ENCODE results near the gene RFNG.
A peak's percentile ranks its signal among the peaks of the same experiment; 100 is the strongest.

Gene RFNG

DNA sequence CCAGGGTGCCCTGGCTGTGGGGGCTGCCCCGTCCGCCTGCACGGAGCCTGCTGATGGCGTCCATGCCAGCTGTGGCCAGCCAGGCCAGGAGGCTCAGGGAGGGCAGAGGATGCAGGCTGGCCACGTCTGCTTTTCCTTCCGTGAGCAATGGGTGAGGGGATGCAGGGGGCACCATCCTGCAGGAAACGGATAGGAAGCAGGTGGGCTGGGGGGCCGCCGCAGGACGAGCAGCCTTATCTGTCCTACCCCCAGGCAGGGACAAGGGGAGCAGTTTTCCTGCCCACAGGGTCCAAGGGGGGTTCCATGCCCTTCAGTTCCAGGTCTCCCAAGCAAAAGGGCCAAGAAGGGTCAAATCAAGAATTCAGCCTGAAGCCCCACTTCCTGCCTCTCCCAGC is 7.2 kb upstream of the RFNG start:
- Histone ChIP-seq H3K9me3 (ENCODE audit: insufficient read depth, low read length) (no peaks in the 10 kb centered on the region), H3K9ac (ENCODE audit: insufficient read length, low read depth) (no peak overlapping the region), H3K36me3 (ENCODE audit: insufficient read depth, insufficient read length, low read length) (peaks cover 99% of the 10 kb centered on the region), H3K4me3 (ENCODE audit: insufficient read length, low read depth) (no peak overlapping the region), H3K4me1 (ENCODE audit: insufficient read depth, insufficient read length) (peaks cover 11% of the 10 kb centered on the region), H3K27me3 (ENCODE audit: insufficient read depth, insufficient read length) (no peaks in the 10 kb centered on the region)
- TF ChIP-seq YY1 (IDR thresholded peaks at IDR 0.05; ENCODE audit: insufficient read depth, insufficient read length), result no peak
- TF ChIP-seq ZNF274 (IDR thresholded peaks at IDR 0.05; ENCODE audit: low read depth, low read length), result no peak
- TF ChIP-seq SUZ12 (IDR thresholded peaks at IDR 0.05; ENCODE audit: extremely low read depth, insufficient read depth, insufficient read length), result no peak
- DNase-seq (ENCODE audit: low read depth, low spot score), result no peak

GRCh38 chr17:82058230-82058854 is 6.7 kb upstream of the RFNG start:
- no peak overlapping the region for H3K4me3 ChIP-seq (ENCODE audit: insufficient read length, low read depth)
- H3K4me1 ChIP-seq (ENCODE audit: insufficient read depth, insufficient read length), result peaks cover 14% of the 10 kb centered on the region
- TF ChIP-seq YY1 (IDR thresholded peaks at IDR 0.05; ENCODE audit: insufficient read depth, insufficient read length) (no peak), ZNF274 (IDR thresholded peaks at IDR 0.05; ENCODE audit: low read depth, low read length) (no peak), SUZ12 (IDR thresholded peaks at IDR 0.05; ENCODE audit: extremely low read depth, insufficient read depth, insufficient read length) (no peak)
- no peaks in the 10 kb centered on the region for H3K27me3 ChIP-seq (ENCODE audit: insufficient read depth, insufficient read length)
- no peaks in the 10 kb centered on the region for H3K9me3 ChIP-seq (ENCODE audit: insufficient read depth, low read length)
- no peak for DNase-seq (ENCODE audit: low read depth, low spot score)
- peaks cover 99% of the 10 kb centered on the region for H3K36me3 ChIP-seq (ENCODE audit: insufficient read depth, insufficient read length, low read length)
- peak overlapping the region; percentile 56 for H3K9ac ChIP-seq (ENCODE audit: insufficient read length, low read depth)

- no peak for TF ChIP-seq YY1 (IDR thresholded peaks at IDR 0.05; ENCODE audit: insufficient read depth, insufficient read length)
- TF ChIP-seq SUZ12 (IDR thresholded peaks at IDR 0.05; ENCODE audit: extremely low read depth, insufficient read depth, insufficient read length), result no peak
- no peak for DNase-seq (ENCODE audit: low read depth, low spot score)
- Histone ChIP-seq H3K4me1 (ENCODE audit: insufficient read depth, insufficient read length) (peaks cover 18% of the 10 kb centered on the region), H3K9ac (ENCODE audit: insufficient read length, low read depth) (peak overlapping the region; percentile 13), H3K9me3 (ENCODE audit: insufficient read depth, low read length) (no peaks in the 10 kb centered on the region), H3K36me3 (ENCODE audit: insufficient read depth, insufficient read length, low read length) (peaks cover 90% of the 10 kb centered on the region), H3K4me3 (ENCODE audit: insufficient read length, low read depth) (no peak overlapping the region), H3K27me3 (ENCODE audit: insufficient read depth, insufficient read length) (no peaks in the 10 kb centered on the region)
These were observed 5.4 kb upstream of the RFNG start for GRCh38 chr17:82056729-82057621.

- no peak for DNase-seq (ENCODE audit: low read depth, low spot score)
- Histone ChIP-seq H3K4me3 (ENCODE audit: insufficient read length, low read depth) (no peak overlapping the region), H3K36me3 (ENCODE audit: insufficient read depth, insufficient read length, low read length) (peaks cover 82% of the 10 kb centered on the region), H3K27me3 (ENCODE audit: insufficient read depth, insufficient read length) (no peaks in the 10 kb centered on the region), H3K9me3 (ENCODE audit: insufficient read depth, low read length) (no peaks in the 10 kb centered on the region), H3K4me1 (ENCODE audit: insufficient read depth, insufficient read length) (peaks cover 18% of the 10 kb centered on the region), H3K9ac (ENCODE audit: insufficient read length, low read depth) (peak overlapping the region; percentile 50)
- TF ChIP-seq SUZ12 (IDR thresholded peaks at IDR 0.05; ENCODE audit: extremely low read depth, insufficient read depth, insufficient read length) (no peak), ZNF274 (IDR thresholded peaks at IDR 0.05; ENCODE audit: low read depth, low read length) (no peak), YY1 (IDR thresholded peaks at IDR 0.05; ENCODE audit: insufficient read depth, insufficient read length) (no peak)
These were observed 4.5 kb upstream of the RFNG start for GRCh38 chr17:82055965-82056728.

GRCh38 chr17:82055023-82055964 is 3.7 kb upstream of the RFNG start:
- peaks cover 76% of the 10 kb centered on the region for H3K36me3 ChIP-seq (ENCODE audit: insufficient read depth, insufficient read length, low read length)
- peaks cover 26% of the 10 kb centered on the region for H3K4me1 ChIP-seq (ENCODE audit: insufficient read depth, insufficient read length)

DNA sequence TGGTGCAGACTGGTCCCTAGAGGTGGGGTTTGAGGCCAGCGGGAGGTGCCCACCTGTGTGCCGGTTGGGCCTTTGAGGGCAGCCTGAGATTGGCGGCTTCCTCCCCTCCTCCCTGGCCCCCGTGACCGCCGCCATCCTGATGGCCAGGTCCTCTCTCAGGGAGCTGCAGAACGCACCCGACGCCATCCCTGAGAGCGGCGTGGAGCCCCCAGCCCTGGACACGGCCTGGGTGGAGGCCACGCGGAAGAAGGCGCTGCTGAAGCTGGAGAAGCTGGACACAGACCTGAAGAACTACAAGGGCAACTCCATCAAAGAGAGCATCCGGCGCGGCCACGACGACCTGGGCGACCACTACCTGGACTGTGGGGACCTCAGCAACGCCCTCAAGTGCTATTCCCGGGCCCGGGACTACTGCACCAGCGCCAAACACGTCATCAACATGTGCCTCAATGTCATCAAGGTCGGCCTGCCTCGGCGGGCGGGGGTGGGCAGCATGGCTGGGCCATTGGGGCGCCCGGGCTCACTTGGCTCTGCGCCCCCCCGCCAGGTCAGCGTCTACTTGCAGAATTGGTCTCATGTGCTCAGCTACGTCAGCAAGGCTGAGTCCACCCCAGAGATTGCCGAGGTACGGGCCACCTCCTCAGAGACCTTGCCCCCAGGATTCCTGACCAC is 2.9 kb upstream of the RFNG start:
- no peak overlapping the region for H3K9ac ChIP-seq (ENCODE audit: insufficient read length, low read depth)
- DNase-seq (ENCODE audit: low read depth, low spot score), result no peak
- H3K27me3 ChIP-seq (ENCODE audit: insufficient read depth, insufficient read length), result peaks cover 3% of the 10 kb centered on the region
- H3K9me3 ChIP-seq (ENCODE audit: insufficient read depth, low read length), result no peaks in the 10 kb centered on the region
- TF ChIP-seq YY1 (IDR thresholded peaks at IDR 0.05; ENCODE audit: insufficient read depth, insufficient read length), result no peak
- no peak for TF ChIP-seq ZNF274 (IDR thresholded peaks at IDR 0.05; ENCODE audit: low read depth, low read length)
- H3K4me1 ChIP-seq (ENCODE audit: insufficient read depth, insufficient read length), result peaks cover 29% of the 10 kb centered on the region
- H3K4me3 ChIP-seq (ENCODE audit: insufficient read length, low read depth), result no peak overlapping the region
- peaks cover 76% of the 10 kb centered on the region for H3K36me3 ChIP-seq (ENCODE audit: insufficient read depth, insufficient read length, low read length)

More at GRCh38 chr17:82055023-82055964, 3.7 kb upstream of the RFNG start:
- no peak for TF ChIP-seq ZNF274 (IDR thresholded peaks at IDR 0.05; ENCODE audit: low read depth, low read length)
- H3K9me3 ChIP-seq (ENCODE audit: insufficient read depth, low read length), result no peaks in the 10 kb centered on the region
- H3K9ac ChIP-seq (ENCODE audit: insufficient read length, low read depth), result peak overlapping the region; percentile 50
- DNase-seq (ENCODE audit: low read depth, low spot score), result no peak
- H3K4me3 ChIP-seq (ENCODE audit: insufficient read length, low read depth), result no peak overlapping the region
- peaks cover 3% of the 10 kb centered on the region for H3K27me3 ChIP-seq (ENCODE audit: insufficient read depth, insufficient read length)
